K562 (cell line): Measurements from ENCODE around the gene KCNK4. TPM values are rescaled to one million over a fixed set of nuclear protein-coding genes. Genes with fewer than 3 reads are reported as not detected.

Experiments used
- BCL6 ChIP-seq: fragments of 250-450 bp; sonication (Bioruptor Pico); IDR thresholded peaks from 2 replicates; pipeline ENCODE4 v1.4.0; 2020
- ESRRB ChIP-seq: fragments of 250-450 bp; sonication (Bioruptor Pico); IDR thresholded peaks from 2 replicates; pipeline ENCODE4 v1.5.0; 2020; ENCODE audit warnings: mild to moderate bottlenecking, moderate library complexity, borderline replicate concordance
- GABPA ChIP-seq: fragments of 200-800 bp; sonication (Bioruptor generic); conservative IDR thresholded peaks from 2 replicates; pipeline ENCODE4 v1.6.1; 2016; ENCODE audit warnings: low read depth, missing genetic modification characterization, missing compliant biosample characterization
- GTF2E2 ChIP-seq: fragments of 200-800 bp; sonication (Bioruptor generic); IDR thresholded peaks from 2 replicates; pipeline ENCODE4 v1.6.1; 2016; ENCODE audit warnings: missing genetic modification characterization, missing compliant biosample characterization
- MBD2 ChIP-seq: sonication (generic); IDR thresholded peaks from 2 replicates; pipeline ENCODE4 v1.6.1; 2016; ENCODE audit warnings: low read depth, borderline replicate concordance
- MCM5 ChIP-seq: fragments of 450-650 bp; IDR thresholded peaks from 2 replicates; pipeline ENCODE4 v1.6.1; 2016; ENCODE audit warnings: low read depth
- MIER1 ChIP-seq: fragments of 450-650 bp; IDR thresholded peaks from 2 replicates; pipeline ENCODE4 v1.6.1; 2016; ENCODE audit warnings: antibody characterized with exemption, mild to moderate bottlenecking, low read depth
- NFRKB ChIP-seq: fragments of 450-650 bp; IDR thresholded peaks from 2 replicates; pipeline ENCODE4 v1.6.1; 2016; ENCODE audit warnings: low read depth
- RBM14 ChIP-seq: fragments of 200-400 bp; formaldehyde crosslinking; IDR thresholded peaks from 2 replicates; pipeline ENCODE4 v1.6.1; 2018; ENCODE audit warnings: low read depth, mild to moderate bottlenecking, low read length, moderate library complexity, borderline replicate concordance; ENCODE audit not compliant: insufficient read depth
- SAFB2 ChIP-seq: fragments of 200-400 bp; formaldehyde crosslinking; IDR thresholded peaks from 2 replicates; pipeline ENCODE4 v1.6.1; 2018; ENCODE audit warnings: borderline replicate concordance, low read length, low read depth, moderate library complexity; ENCODE audit not compliant: severe bottlenecking
- STAT5A ChIP-seq: IDR thresholded peaks from 2 replicates; pipeline ENCODE4 v1.6.1; 2012; ENCODE audit warnings: low read length, inconsistent platforms, borderline replicate concordance
- XRCC3 ChIP-seq: fragments of 450-650 bp; IDR thresholded peaks from 2 replicates; pipeline ENCODE4 v1.6.1; 2017; ENCODE audit warnings: mild to moderate bottlenecking, moderate library complexity
- ZKSCAN8 ChIP-seq: fragments of 200-800 bp; sonication (Bioruptor generic); IDR thresholded peaks from 2 replicates; pipeline ENCODE4 v1.6.1; 2016; ENCODE audit warnings: missing genetic modification characterization, missing compliant biosample characterization
- ZNF175 ChIP-seq: fragments of 200-800 bp; sonication (Bioruptor generic); IDR thresholded peaks from 2 replicates; pipeline ENCODE4 v1.6.1; 2016; ENCODE audit warnings: low read depth, mild to moderate bottlenecking, missing genetic modification characterization, missing compliant biosample characterization
- ZNF384 ChIP-seq: IDR thresholded peaks from 2 replicates; pipeline ENCODE4 v1.6.1; 2012; ENCODE audit warnings: low read depth, low read length, improper control_type of control experiment
- ZNF561 ChIP-seq: fragments of 450-650 bp; formaldehyde crosslinking; conservative IDR thresholded peaks from 2 replicates; pipeline ENCODE4 v1.4.0; 2020; ENCODE audit warnings: mild to moderate bottlenecking, moderate library complexity
- ZNF583 ChIP-seq: fragments of 250-450 bp; sonication (Bioruptor Pico); IDR thresholded peaks from 2 replicates; pipeline ENCODE4 v1.4.0; 2020
- ZNF584 ChIP-seq: fragments of 200-800 bp; sonication (Bioruptor generic); IDR thresholded peaks from 2 replicates; pipeline ENCODE4 v1.6.1; 2016; ENCODE audit warnings: low read depth, mild to moderate bottlenecking, missing genetic modification characterization, missing compliant biosample characterization
- ZNF780A ChIP-seq: fragments of 250-450 bp; sonication (Bioruptor Pico); IDR thresholded peaks from 2 replicates; pipeline ENCODE4 v1.5.0; 2021; ENCODE audit warnings: mild to moderate bottlenecking
- polyA plus RNA-seq, 8 experiments: library from polyadenylated mRNA; depleted of rRNA in 4 of 8; stranded (reverse) in 5 of 8; unstranded in 3 of 8; fragments of >200 nt; fragmentation: Nextera tagmentation in 2 of 8; fragmentation: Illumina TruSeq in 1 of 8; extraction: Ambion mirVana in 2 of 8; extraction: Trizol in 1 of 8; gene quantifications; 2 replicates each; pipeline versions ENCODE4 v1.2.1 to v1.2.3, GENCODE V29; 2011 to 2014; ENCODE audit warnings: inconsistent platforms in 1 of 8, missing spikeins in 1 of 8
- total RNA-seq, 7 experiments: library from RNA; depleted of rRNA in 6 of 7; stranded (reverse); fragments of >200 nt in 6 of 7; fragmentation: Illumina TruSeq in 2 of 7; extraction: Trizol in 2 of 7; gene quantifications; 2 replicates each; pipeline versions ENCODE4 v1.2.1 to v1.2.3, GENCODE V29; 2011 to 2021; ENCODE audit warnings: low replicate concordance in 1 of 7
- TF ChIP-seq, protein P1 (sequence below): sonication (generic); formaldehyde crosslinking; IDR thresholded peaks from 2 replicates; pipeline ENCODE4 v1.8.0; 2022; ENCODE audit warnings: missing genetic modification reagents, mild to moderate bottlenecking, moderate library complexity, borderline replicate concordance
- TF ChIP-seq, protein P2 (sequence below): fragments of 250-450 bp; sonication (Bioruptor Pico); IDR thresholded peaks from 2 replicates; pipeline ENCODE4 v1.8.0; 2021; ENCODE audit warnings: moderate library complexity, mild to moderate bottlenecking, inconsistent platforms
- TF ChIP-seq, protein P3 (sequence below): fragments of 250-450 bp; sonication (Bioruptor Pico); IDR thresholded peaks from 2 replicates; pipeline ENCODE4 v1.8.0; 2021; ENCODE audit warnings: mild to moderate bottlenecking, moderate library complexity
- TF ChIP-seq, protein P4 (sequence below), 2 experiments: IDR thresholded peaks; 2 replicates each; pipeline ENCODE4 v1.6.1; 2011; ENCODE audit warnings: borderline replicate concordance in 1 of 2, control low read depth in 1 of 2, low read depth in 1 of 2, low read length in 1 of 2, mild to moderate bottlenecking in 1 of 2, mixed read lengths in 1 of 2, moderate library complexity in 1 of 2; ENCODE audit not compliant: insufficient read depth in 1 of 2, insufficient read length in 1 of 2, poor library complexity in 1 of 2, severe bottlenecking in 1 of 2; ENCODE audit errors: extremely low read depth in 1 of 2

Gene KCNK4
- total and polyA plus RNA-seq, 9 of the 15 experiments (the other 6 are each of a cell fraction or from before 2014, with no cell fraction given), result not detected

DNA sequence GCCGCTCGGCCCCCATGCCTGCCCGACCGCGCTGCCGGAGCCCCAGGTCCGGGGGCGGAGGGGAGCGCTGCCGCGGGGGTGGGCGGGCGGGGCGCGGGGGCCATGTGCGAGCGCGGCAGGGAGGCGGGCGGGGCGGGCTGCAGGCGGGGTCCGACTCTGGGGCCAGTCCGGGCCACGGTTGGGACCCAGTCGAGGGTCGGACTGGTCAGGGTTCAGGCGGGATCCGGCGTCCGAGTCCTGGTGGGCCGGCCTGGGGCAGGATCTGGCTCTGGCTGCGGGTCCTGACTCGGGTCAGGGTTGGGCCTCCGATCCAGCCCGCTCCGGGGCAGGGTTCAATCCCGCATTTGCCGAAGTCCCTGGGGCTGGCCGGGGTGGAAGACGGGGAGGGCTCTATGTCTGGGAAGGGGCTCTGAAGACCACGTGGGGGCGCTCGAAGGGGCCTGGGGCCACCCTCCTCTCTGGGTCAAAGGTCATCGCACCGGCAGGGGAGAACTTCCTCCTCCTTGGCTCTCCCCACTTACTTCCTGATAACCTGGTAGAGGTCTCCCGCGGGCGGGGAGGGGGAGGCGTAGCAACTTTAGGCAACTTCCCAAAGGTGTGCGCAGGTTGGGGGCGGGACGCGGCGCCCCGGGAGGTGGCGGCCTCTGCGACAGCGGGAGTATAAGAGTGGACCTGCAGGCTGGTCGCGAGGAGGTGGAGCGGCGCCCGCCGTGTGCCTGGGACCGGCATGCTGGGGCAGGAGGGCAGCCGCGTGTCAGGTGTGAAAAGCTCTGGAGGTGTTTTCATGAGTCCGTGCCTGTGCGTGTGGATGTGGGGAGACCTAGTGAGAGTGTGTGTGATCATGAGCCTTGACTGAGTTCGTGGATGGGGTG is 14.8 kb downstream of the KCNK4 start (continued):
- no peak for TF ChIP-seq GTF2E2 (tag)
- TF ChIP-seq, protein P1, sequence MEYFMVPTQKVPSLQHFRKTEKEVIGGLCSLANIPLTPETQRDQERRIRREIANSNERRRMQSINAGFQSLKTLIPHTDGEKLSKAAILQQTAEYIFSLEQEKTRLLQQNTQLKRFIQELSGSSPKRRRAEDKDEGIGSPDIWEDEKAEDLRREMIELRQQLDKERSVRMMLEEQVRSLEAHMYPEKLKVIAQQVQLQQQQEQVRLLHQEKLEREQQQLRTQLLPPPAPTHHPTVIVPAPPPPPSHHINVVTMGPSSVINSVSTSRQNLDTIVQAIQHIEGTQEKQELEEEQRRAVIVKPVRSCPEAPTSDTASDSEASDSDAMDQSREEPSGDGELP, result peak; percentile 83
- no peak for TF ChIP-seq MIER1
- TF ChIP-seq RBM14, result no peak
- no peak for TF ChIP-seq ESRRB
- no peak for TF ChIP-seq MCM5
- no peak for TF ChIP-seq ZNF175
- TF ChIP-seq ZNF583 (CRISPR knock-in tag), result no peak
- TF ChIP-seq ZNF561 (CRISPR knock-in tag), result no peak
- no peak for TF ChIP-seq BCL6
- no peak for TF ChIP-seq STAT5A
- peak; percentile 65; the same call in 1 of the 2 replicates for TF ChIP-seq GABPA
- TF ChIP-seq ZNF584, result no peak
- TF ChIP-seq ZNF780A, result no peak
- TF ChIP-seq, protein P2, sequence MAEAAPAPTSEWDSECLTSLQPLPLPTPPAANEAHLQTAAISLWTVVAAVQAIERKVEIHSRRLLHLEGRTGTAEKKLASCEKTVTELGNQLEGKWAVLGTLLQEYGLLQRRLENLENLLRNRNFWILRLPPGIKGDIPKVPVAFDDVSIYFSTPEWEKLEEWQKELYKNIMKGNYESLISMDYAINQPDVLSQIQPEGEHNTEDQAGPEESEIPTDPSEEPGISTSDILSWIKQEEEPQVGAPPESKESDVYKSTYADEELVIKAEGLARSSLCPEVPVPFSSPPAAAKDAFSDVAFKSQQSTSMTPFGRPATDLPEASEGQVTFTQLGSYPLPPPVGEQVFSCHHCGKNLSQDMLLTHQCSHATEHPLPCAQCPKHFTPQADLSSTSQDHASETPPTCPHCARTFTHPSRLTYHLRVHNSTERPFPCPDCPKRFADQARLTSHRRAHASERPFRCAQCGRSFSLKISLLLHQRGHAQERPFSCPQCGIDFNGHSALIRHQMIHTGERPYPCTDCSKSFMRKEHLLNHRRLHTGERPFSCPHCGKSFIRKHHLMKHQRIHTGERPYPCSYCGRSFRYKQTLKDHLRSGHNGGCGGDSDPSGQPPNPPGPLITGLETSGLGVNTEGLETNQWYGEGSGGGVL (CRISPR knock-in tag), result no peak
- peak; percentile 39 for TF ChIP-seq MBD2
- TF ChIP-seq, protein P3, sequence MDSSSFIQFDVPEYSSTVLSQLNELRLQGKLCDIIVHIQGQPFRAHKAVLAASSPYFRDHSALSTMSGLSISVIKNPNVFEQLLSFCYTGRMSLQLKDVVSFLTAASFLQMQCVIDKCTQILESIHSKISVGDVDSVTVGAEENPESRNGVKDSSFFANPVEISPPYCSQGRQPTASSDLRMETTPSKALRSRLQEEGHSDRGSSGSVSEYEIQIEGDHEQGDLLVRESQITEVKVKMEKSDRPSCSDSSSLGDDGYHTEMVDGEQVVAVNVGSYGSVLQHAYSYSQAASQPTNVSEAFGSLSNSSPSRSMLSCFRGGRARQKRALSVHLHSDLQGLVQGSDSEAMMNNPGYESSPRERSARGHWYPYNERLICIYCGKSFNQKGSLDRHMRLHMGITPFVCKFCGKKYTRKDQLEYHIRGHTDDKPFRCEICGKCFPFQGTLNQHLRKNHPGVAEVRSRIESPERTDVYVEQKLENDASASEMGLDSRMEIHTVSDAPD (CRISPR knock-in tag), result no peak
- no peak for TF ChIP-seq ZNF384
- TF ChIP-seq SAFB2, result no peak
- TF ChIP-seq, protein P4, sequence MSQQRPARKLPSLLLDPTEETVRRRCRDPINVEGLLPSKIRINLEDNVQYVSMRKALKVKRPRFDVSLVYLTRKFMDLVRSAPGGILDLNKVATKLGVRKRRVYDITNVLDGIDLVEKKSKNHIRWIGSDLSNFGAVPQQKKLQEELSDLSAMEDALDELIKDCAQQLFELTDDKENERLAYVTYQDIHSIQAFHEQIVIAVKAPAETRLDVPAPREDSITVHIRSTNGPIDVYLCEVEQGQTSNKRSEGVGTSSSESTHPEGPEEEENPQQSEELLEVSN (IDR thresholded peaks at IDR 0.05; ENCODE audit: borderline replicate concordance in 1 of 2, extremely low read depth in 1 of 2, insufficient read depth in 1 of 2, insufficient read length in 1 of 2, low read depth in 1 of 2, low read length in 1 of 2, poor library complexity in 1 of 2, severe bottlenecking in 1 of 2), result peak; percentile 25 to 65
- TF ChIP-seq NFRKB, result 0 out of 2 replicates have a peak, but pooled peaks have one; percentile 29
- TF ChIP-seq ZKSCAN8 (CRISPR knock-in tag), result no peak
- TF ChIP-seq XRCC3, result no peak
